ENCODE measurements around the gene SLC38A3.

- TF ChIP-seq, protein P1, sequence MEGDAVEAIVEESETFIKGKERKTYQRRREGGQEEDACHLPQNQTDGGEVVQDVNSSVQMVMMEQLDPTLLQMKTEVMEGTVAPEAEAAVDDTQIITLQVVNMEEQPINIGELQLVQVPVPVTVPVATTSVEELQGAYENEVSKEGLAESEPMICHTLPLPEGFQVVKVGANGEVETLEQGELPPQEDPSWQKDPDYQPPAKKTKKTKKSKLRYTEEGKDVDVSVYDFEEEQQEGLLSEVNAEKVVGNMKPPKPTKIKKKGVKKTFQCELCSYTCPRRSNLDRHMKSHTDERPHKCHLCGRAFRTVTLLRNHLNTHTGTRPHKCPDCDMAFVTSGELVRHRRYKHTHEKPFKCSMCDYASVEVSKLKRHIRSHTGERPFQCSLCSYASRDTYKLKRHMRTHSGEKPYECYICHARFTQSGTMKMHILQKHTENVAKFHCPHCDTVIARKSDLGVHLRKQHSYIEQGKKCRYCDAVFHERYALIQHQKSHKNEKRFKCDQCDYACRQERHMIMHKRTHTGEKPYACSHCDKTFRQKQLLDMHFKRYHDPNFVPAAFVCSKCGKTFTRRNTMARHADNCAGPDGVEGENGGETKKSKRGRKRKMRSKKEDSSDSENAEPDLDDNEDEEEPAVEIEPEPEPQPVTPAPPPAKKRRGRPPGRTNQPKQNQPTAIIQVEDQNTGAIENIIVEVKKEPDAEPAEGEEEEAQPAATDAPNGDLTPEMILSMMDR (IDR thresholded peaks at IDR 0.05; ENCODE audit: insufficient read depth, low read length) = no peak
- no peak for TF ChIP-seq SPI1 (IDR thresholded peaks at IDR 0.05; ENCODE audit: borderline replicate concordance, low read depth)
These were observed 30.6 kb upstream of the SLC38A3 start for GRCh38 chr3:50174517-50174895.

All from HL-60 (cell line).